K562 (cell line): ENCODE data around the gene ANO8. TPM values are rescaled to one million over a fixed set of nuclear protein-coding genes. Genes with fewer than 3 reads are reported as not detected.

ENCODE experiments used
- CBFA2T3 ChIP-seq: fragments of 450-650 bp; IDR thresholded peaks from 2 replicates; pipeline ENCODE4 v1.6.1; 2017
- CEBPB ChIP-seq: fragments of 450-650 bp; IDR thresholded peaks from 2 replicates; pipeline ENCODE4 v1.6.1; 2016; ENCODE audit warnings: missing genetic modification characterization, missing compliant biosample characterization
- DDX20 ChIP-seq: fragments of 450-650 bp; IDR thresholded peaks from 2 replicates; pipeline ENCODE4 v1.6.1; 2016; ENCODE audit warnings: missing genetic modification characterization, low read depth, mild to moderate bottlenecking, missing compliant biosample characterization, moderate library complexity
- FOXJ2 ChIP-seq: fragments of 200-800 bp; sonication (Bioruptor generic); IDR thresholded peaks from 2 replicates; pipeline ENCODE4 v1.6.1; 2016; ENCODE audit warnings: missing genetic modification characterization, missing compliant biosample characterization
- HOXB6 ChIP-seq: fragments of 250-450 bp; sonication (Bioruptor Pico); IDR thresholded peaks from 2 replicates; pipeline ENCODE4 v1.5.1; 2022; ENCODE audit warnings: mild to moderate bottlenecking, borderline replicate concordance
- LARP7 ChIP-seq: fragments of 450-650 bp; IDR thresholded peaks from 2 replicates; pipeline ENCODE4 v1.6.1; 2016
- MIER1 ChIP-seq: fragments of 450-650 bp; IDR thresholded peaks from 2 replicates; pipeline ENCODE4 v1.6.1; 2016; ENCODE audit warnings: antibody characterized with exemption, mild to moderate bottlenecking, low read depth
- RHOXF2B ChIP-seq: fragments of 250-450 bp; sonication (Bioruptor Pico); conservative IDR thresholded peaks from 2 replicates; pipeline ENCODE4 v1.5.1; 2021
- SREBF2 ChIP-seq: sonication (generic); formaldehyde crosslinking; IDR thresholded peaks from 2 replicates; pipeline ENCODE4 v1.4.0; 2020; ENCODE audit warnings: mild to moderate bottlenecking, missing genetic modification reagents
- TEAD1 ChIP-seq, 2 experiments: fragments of 450-650 bp in 1 of 2; sonication (generic) in 1 of 2; formaldehyde crosslinking; IDR thresholded peaks; 2 replicates each; pipeline versions ENCODE4 v1.4.0 to v1.8.0; 2020 to 2022; ENCODE audit warnings: mild to moderate bottlenecking in 2 of 2, missing genetic modification reagents in 1 of 2
- ZBTB7A ChIP-seq: IDR thresholded peaks from 2 replicates; pipeline ENCODE4 v1.6.1; 2011; ENCODE audit warnings: low read depth, mild to moderate bottlenecking, low read length, moderate library complexity, borderline replicate concordance; ENCODE audit not compliant: control insufficient read depth
- ZNF717 ChIP-seq: fragments of 250-450 bp; sonication (Bioruptor Pico); IDR thresholded peaks from 2 replicates; pipeline ENCODE4 v1.5.0; 2021
- ZNF764 ChIP-seq: fragments of 250-450 bp; sonication (Bioruptor Pico); IDR thresholded peaks from 2 replicates; pipeline ENCODE4 v1.4.0; 2020; ENCODE audit warnings: low read depth, mild to moderate bottlenecking, moderate library complexity
- polyA plus RNA-seq, 8 experiments: library from polyadenylated mRNA; depleted of rRNA in 4 of 8; stranded (reverse) in 5 of 8; unstranded in 3 of 8; fragments of >200 nt; fragmentation: Nextera tagmentation in 2 of 8; fragmentation: Illumina TruSeq in 1 of 8; extraction: Ambion mirVana in 2 of 8; extraction: Trizol in 1 of 8; gene quantifications; 2 replicates each; pipeline versions ENCODE4 v1.2.1 to v1.2.3, GENCODE V29; 2011 to 2014; ENCODE audit warnings: inconsistent platforms in 1 of 8, missing spikeins in 1 of 8
- total RNA-seq, 7 experiments: library from RNA; depleted of rRNA in 6 of 7; stranded (reverse); fragments of >200 nt in 6 of 7; fragmentation: Illumina TruSeq in 2 of 7; extraction: Trizol in 2 of 7; gene quantifications; 2 replicates each; pipeline versions ENCODE4 v1.2.1 to v1.2.3, GENCODE V29; 2011 to 2021; ENCODE audit warnings: low replicate concordance in 1 of 7
- TF ChIP-seq, protein P1 (sequence below): IDR thresholded peaks from 3 replicates; pipeline ENCODE4 v1.6.1; 2011; ENCODE audit warnings: borderline replicate concordance, mild to moderate bottlenecking, moderate library complexity; ENCODE audit not compliant: insufficient read length; ENCODE audit errors: extremely low read depth
- TF ChIP-seq, protein P2 (sequence below): fragments of 250-450 bp; sonication (Bioruptor Pico); IDR thresholded peaks from 2 replicates; pipeline ENCODE4 v1.8.0; 2022; ENCODE audit warnings: inconsistent platforms, mild to moderate bottlenecking, moderate library complexity, borderline replicate concordance
- TF ChIP-seq, protein P3 (sequence below): fragments of 450-650 bp; IDR thresholded peaks from 2 replicates; pipeline ENCODE4 v1.6.1; 2016; ENCODE audit warnings: mild to moderate bottlenecking
- TF ChIP-seq, protein P4 (sequence below), 2 experiments: IDR thresholded peaks in 1 of 2; conservative IDR thresholded peaks in 1 of 2; 2 replicates each; pipeline ENCODE4 v1.6.1; 2016; ENCODE audit warnings: low read depth in 2 of 2, mild to moderate bottlenecking in 1 of 2, missing compliant biosample characterization in 1 of 2, missing genetic modification characterization in 1 of 2, moderate library complexity in 1 of 2

Gene ANO8
- total and polyA plus RNA-seq, 9 of the 15 experiments (the other 6 are each of a cell fraction or from before 2014, with no cell fraction given) = 0.07 to 7.6 (median 2.3) TPM; not detected in 1

DNA sequence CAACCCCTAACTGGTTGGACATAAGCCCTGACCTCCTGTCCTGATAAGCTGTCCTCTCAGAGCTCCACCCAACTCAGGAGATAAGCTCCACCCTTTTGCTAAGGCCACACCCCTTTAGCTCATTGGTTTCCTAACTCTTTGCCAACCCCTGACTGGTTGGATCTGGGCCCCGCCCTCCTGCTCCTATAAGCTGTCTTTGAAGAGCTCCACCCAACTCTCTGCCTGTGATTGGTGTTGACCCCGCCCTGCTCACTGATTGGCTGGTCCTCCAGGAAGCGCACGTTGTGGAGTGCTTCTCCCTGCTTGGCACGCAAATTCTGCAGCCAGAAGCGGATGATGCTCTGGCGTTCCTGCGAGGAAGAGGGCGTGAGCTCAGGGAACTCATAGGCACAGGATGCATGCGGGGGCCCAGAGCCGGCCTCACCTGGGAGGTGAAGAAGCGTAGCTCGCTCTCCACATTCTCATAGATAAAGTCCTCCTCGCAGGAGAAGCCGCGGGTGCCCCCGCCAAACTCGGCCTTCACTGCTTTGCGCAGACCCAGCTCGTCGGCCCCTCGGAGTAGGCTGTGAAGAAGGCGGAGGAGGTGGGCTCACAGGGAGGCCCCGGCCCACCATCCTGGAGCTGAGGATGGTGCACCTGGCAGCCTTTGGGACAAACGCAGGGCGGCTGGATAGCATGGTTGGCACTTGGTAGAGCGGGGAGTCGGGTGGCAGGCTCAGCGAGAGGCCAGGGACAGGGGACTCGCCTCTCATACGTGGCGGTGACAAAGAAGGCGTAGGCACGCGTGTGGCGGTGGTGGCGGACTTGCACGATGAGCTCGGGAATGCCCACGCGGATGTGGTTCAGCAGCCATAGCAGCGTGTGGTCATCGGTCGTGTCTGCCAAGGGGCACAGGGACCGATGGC is 1.7 kb downstream of the ANO8 start (continued):
- TF ChIP-seq, protein P1, sequence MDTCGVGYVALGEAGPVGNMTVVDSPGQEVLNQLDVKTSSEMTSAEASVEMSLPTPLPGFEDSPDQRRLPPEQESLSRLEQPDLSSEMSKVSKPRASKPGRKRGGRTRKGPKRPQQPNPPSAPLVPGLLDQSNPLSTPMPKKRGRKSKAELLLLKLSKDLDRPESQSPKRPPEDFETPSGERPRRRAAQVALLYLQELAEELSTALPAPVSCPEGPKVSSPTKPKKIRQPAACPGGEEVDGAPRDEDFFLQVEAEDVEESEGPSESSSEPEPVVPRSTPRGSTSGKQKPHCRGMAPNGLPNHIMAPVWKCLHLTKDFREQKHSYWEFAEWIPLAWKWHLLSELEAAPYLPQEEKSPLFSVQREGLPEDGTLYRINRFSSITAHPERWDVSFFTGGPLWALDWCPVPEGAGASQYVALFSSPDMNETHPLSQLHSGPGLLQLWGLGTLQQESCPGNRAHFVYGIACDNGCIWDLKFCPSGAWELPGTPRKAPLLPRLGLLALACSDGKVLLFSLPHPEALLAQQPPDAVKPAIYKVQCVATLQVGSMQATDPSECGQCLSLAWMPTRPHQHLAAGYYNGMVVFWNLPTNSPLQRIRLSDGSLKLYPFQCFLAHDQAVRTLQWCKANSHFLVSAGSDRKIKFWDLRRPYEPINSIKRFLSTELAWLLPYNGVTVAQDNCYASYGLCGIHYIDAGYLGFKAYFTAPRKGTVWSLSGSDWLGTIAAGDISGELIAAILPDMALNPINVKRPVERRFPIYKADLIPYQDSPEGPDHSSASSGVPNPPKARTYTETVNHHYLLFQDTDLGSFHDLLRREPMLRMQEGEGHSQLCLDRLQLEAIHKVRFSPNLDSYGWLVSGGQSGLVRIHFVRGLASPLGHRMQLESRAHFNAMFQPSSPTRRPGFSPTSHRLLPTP = no peak
- TF ChIP-seq SREBF2 (CRISPR knock-in tag) (no peak), HOXB6 (CRISPR knock-in tag) (no peak), RHOXF2B (CRISPR knock-in tag) (no peak), ZNF717 (CRISPR knock-in tag) (no peak), ZBTB7A (no peak), CEBPB (no peak), MIER1 (no peak), TEAD1 (CRISPR knock-in tag; IDR thresholded peaks at IDR 0.05) (no peak), ZNF764 (CRISPR knock-in tag) (no peak), DDX20 (no peak), FOXJ2 (tag) (no peak), CBFA2T3 (no peak), LARP7 (no peak)
- TF ChIP-seq, protein P2, sequence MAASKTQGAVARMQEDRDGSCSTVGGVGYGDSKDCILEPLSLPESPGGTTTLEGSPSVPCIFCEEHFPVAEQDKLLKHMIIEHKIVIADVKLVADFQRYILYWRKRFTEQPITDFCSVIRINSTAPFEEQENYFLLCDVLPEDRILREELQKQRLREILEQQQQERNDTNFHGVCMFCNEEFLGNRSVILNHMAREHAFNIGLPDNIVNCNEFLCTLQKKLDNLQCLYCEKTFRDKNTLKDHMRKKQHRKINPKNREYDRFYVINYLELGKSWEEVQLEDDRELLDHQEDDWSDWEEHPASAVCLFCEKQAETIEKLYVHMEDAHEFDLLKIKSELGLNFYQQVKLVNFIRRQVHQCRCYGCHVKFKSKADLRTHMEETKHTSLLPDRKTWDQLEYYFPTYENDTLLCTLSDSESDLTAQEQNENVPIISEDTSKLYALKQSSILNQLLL (CRISPR knock-in tag) = no peak
- TF ChIP-seq, protein P3, sequence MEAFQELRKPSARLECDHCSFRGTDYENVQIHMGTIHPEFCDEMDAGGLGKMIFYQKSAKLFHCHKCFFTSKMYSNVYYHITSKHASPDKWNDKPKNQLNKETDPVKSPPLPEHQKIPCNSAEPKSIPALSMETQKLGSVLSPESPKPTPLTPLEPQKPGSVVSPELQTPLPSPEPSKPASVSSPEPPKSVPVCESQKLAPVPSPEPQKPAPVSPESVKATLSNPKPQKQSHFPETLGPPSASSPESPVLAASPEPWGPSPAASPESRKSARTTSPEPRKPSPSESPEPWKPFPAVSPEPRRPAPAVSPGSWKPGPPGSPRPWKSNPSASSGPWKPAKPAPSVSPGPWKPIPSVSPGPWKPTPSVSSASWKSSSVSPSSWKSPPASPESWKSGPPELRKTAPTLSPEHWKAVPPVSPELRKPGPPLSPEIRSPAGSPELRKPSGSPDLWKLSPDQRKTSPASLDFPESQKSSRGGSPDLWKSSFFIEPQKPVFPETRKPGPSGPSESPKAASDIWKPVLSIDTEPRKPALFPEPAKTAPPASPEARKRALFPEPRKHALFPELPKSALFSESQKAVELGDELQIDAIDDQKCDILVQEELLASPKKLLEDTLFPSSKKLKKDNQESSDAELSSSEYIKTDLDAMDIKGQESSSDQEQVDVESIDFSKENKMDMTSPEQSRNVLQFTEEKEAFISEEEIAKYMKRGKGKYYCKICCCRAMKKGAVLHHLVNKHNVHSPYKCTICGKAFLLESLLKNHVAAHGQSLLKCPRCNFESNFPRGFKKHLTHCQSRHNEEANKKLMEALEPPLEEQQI = no peak
- TF ChIP-seq, protein P4, sequence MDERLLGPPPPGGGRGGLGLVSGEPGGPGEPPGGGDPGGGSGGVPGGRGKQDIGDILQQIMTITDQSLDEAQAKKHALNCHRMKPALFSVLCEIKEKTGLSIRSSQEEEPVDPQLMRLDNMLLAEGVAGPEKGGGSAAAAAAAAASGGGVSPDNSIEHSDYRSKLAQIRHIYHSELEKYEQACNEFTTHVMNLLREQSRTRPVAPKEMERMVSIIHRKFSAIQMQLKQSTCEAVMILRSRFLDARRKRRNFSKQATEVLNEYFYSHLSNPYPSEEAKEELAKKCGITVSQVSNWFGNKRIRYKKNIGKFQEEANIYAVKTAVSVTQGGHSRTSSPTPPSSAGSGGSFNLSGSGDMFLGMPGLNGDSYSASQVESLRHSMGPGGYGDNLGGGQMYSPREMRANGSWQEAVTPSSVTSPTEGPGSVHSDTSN (CRISPR knock-in tag; IDR thresholded peaks at IDR 0.05; ENCODE audit: low read depth) = no peak
- TF ChIP-seq, protein P4 (tag; conservative IDR thresholded peaks at IDR 0.05; ENCODE audit: low read depth) = no peak
